IMR-90 (cell line): Measurements from ENCODE around the gene GATAD2A. TPM values are rescaled to one million over a fixed set of nuclear protein-coding genes. Genes with fewer than 3 reads are reported as not detected.
A peak's percentile ranks its signal among the peaks of the same experiment; 100 is the strongest.

Experiments
- ATAC-seq: fragments of 200-7000 bp; cut with Tn5 transposase; 2 replicates; pipeline ENCODE4 v1.9.1; 2020; ENCODE audit warnings: low read depth, mild to moderate bottlenecking, moderate library complexity
- BruUV-seq: library from RNA; stranded (reverse); fragments of 400-500 nt; replicated peaks from 2 replicates; lab custom pipeline; 2021; lab: Mats Ljungman, UMichigan
- CTCF ChIA-PET: fragments of 300-600 bp; formaldehyde crosslinking; extraction: SDS; loops from one replicate; lab custom pipeline; 2021; ENCODE audit warnings: antibody characterized with exemption; lab: Yijun Ruan, JAX
- POLR2A ChIA-PET: fragments of 300-600 bp; sonication (Branson Sonifier 250); formaldehyde crosslinking; loops from one replicate; lab custom pipeline; 2022; ENCODE audit warnings: antibody characterized with exemption; ENCODE audit not compliant: unreplicated experiment; lab: Charles Lee
- DNase-seq: peaks from one replicate; pipeline ENCODE4 v3.0.0; 2013
- H2AFZ ChIP-seq: replicated peaks from 2 replicates; pipeline ENCODE3; 2013; ENCODE audit warnings: low read length, mild to moderate bottlenecking; ENCODE audit not compliant: poor library complexity
- H2AK5ac ChIP-seq: 2 replicates; pipeline ENCODE4 v1.6.1; 2013; ENCODE audit warnings: low read depth, low read length, inconsistent platforms
- H2AK9ac ChIP-seq: replicated peaks from 2 replicates; pipeline ENCODE3; 2013; ENCODE audit warnings: mild to moderate bottlenecking, low read depth, low read length, moderate library complexity; ENCODE audit not compliant: poor library complexity
- H2BK120ac ChIP-seq: 2 replicates; pipeline ENCODE4 v1.6.1; 2013; ENCODE audit warnings: low read depth, low read length, inconsistent platforms
- H2BK15ac ChIP-seq: 3 replicates; pipeline ENCODE4 v1.6.1; 2013; ENCODE audit warnings: low read depth, low read length, inconsistent platforms
- H2BK20ac ChIP-seq: 2 replicates; pipeline ENCODE4 v1.6.1; 2013; ENCODE audit warnings: low read depth, mild to moderate bottlenecking, inconsistent platforms, low read length, moderate library complexity
- H2BK5ac ChIP-seq: 2 replicates; pipeline ENCODE4 v1.6.1; 2013; ENCODE audit warnings: mild to moderate bottlenecking, low read depth, low read length, inconsistent platforms; ENCODE audit not compliant: poor library complexity, severe bottlenecking
- H3K14ac ChIP-seq: replicated peaks from 2 replicates; pipeline ENCODE4 v1.6.1; 2013; ENCODE audit warnings: low read depth, low read length, inconsistent platforms
- H3K18ac ChIP-seq: 2 replicates; pipeline ENCODE4 v1.6.1; 2013; ENCODE audit warnings: low read depth, low read length, control low read depth
- H3K23ac ChIP-seq: 2 replicates; pipeline ENCODE4 v1.6.1; 2013; ENCODE audit warnings: low read depth, low read length, inconsistent platforms
- H3K27ac ChIP-seq: 2 replicates; pipeline ENCODE4 v1.5.1; 2013; ENCODE audit warnings: mild to moderate bottlenecking, control low read depth, low read length; ENCODE audit not compliant: insufficient read depth
- H3K27me3 ChIP-seq: 2 replicates; pipeline ENCODE4 v1.6.1; 2013; ENCODE audit warnings: low read length; ENCODE audit not compliant: control insufficient read depth, insufficient read depth
- H3K36me3 ChIP-seq: 2 replicates; pipeline ENCODE4 v1.6.1; 2013; ENCODE audit warnings: low read length, mixed read lengths; ENCODE audit not compliant: control insufficient read depth, insufficient read depth
- H3K4ac ChIP-seq: 2 replicates; pipeline ENCODE4 v1.6.1; 2013; ENCODE audit warnings: low read depth, low read length, inconsistent platforms
- H3K4me1 ChIP-seq: 2 replicates; pipeline ENCODE4 v1.6.1; 2013; ENCODE audit warnings: low read length, mixed read lengths; ENCODE audit not compliant: control insufficient read depth, insufficient read depth
- H3K4me2 ChIP-seq: 2 replicates; pipeline ENCODE4 v1.6.1; 2013; ENCODE audit warnings: low read depth, mild to moderate bottlenecking, control low read depth, low read length, moderate library complexity
- H3K4me3 ChIP-seq: 2 replicates; pipeline ENCODE4 v1.5.1; 2013; ENCODE audit warnings: low read depth, mild to moderate bottlenecking, control low read depth, low read length, moderate library complexity; ENCODE audit not compliant: insufficient read depth
- H3K56ac ChIP-seq: 2 replicates; pipeline ENCODE4 v1.6.1; 2013; ENCODE audit warnings: low read length, inconsistent platforms; ENCODE audit not compliant: insufficient read depth; ENCODE audit errors: extremely low read depth
- H3K79me1 ChIP-seq, 2 experiments: 2 replicates each; pipeline ENCODE4 v1.6.1; 2013; ENCODE audit warnings: low read length in 2 of 2, inconsistent platforms in 1 of 2, low read depth in 1 of 2
- H3K9ac ChIP-seq: 2 replicates; pipeline ENCODE4 v1.6.1; 2013; ENCODE audit warnings: low read depth, low read length, control low read depth
- H3K9me1 ChIP-seq: 2 replicates; pipeline ENCODE4 v1.6.1; 2013; ENCODE audit warnings: low read length, inconsistent platforms; ENCODE audit not compliant: insufficient read depth
- H3K9me3 ChIP-seq: 2 replicates; pipeline ENCODE4 v1.6.1; 2013; ENCODE audit warnings: low read length; ENCODE audit not compliant: control insufficient read depth, insufficient read depth
- H4K20me1 ChIP-seq: 2 replicates; pipeline ENCODE4 v1.6.1; 2013; ENCODE audit warnings: low read length, inconsistent platforms; ENCODE audit not compliant: insufficient read depth
- H4K5ac ChIP-seq: 2 replicates; pipeline ENCODE4 v1.6.1; 2013; ENCODE audit warnings: mild to moderate bottlenecking, low read depth, low read length, control low read depth
- H4K8ac ChIP-seq, 2 experiments: 2 replicates each; pipeline ENCODE4 v1.6.1; 2013; ENCODE audit warnings: low read depth in 2 of 2, low read length in 2 of 2, control low read depth in 1 of 2, inconsistent platforms in 1 of 2
- H4K91ac ChIP-seq: 2 replicates; pipeline ENCODE4 v1.6.1; 2013; ENCODE audit warnings: low read depth, low read length, inconsistent platforms; ENCODE audit not compliant: insufficient read depth
- BHLHE40 ChIP-seq: fragments of 150-350 bp; IDR thresholded peaks from 2 replicates; pipeline ENCODE4 v1.6.1; 2016; ENCODE audit warnings: mild to moderate bottlenecking, low read depth, low read length
- FOS ChIP-seq: fragments of 150-350 bp; IDR thresholded peaks from 2 replicates; pipeline ENCODE4 v1.6.1; 2016; ENCODE audit warnings: low read depth, low read length
- POLR2A ChIP-seq: IDR thresholded peaks from 2 replicates; pipeline ENCODE4 v1.6.1; 2012; ENCODE audit warnings: mild to moderate bottlenecking, low read depth, low read length
- RCOR1 ChIP-seq: IDR thresholded peaks from 2 replicates; pipeline ENCODE4 v1.6.1; 2012; ENCODE audit warnings: mild to moderate bottlenecking, low read length, improper control_type of control experiment; ENCODE audit not compliant: insufficient replicate concordance
- RFX5 ChIP-seq: IDR thresholded peaks from 2 replicates; pipeline ENCODE4 v1.8.0; 2012; ENCODE audit warnings: low read depth, mild to moderate bottlenecking, low read length, moderate library complexity
- WGBS, 2 experiments: methylation state at CpG; one replicate each; pipeline versions ENCODE4 v1.1.5 to v1.1.7; 2013; ENCODE audit warnings: missing lambda C conversion rate in 2 of 2; ENCODE audit not compliant: insufficient read length in 1 of 2; ENCODE audit errors: extremely low coverage in 2 of 2; 5-methylcytosine and 5-hydroxymethylcytosine counted together
- dilution Hi-C: fragments of 300-500 bp; cut with HindIII; formaldehyde crosslinking; loops from one replicate; pipeline ENCODE4 v1.14.3; 2018; ENCODE audit warnings: low sequenced_read_pairs; ENCODE audit not compliant: unreplicated experiment
- in situ Hi-C: fragments of 300-500 bp; cut with MboI; formaldehyde crosslinking; loops from 3 replicates; pipeline ENCODE4 v1.14.3; 2019; ENCODE audit warnings: low sequenced_read_pairs, inconsistent platforms, mixed read lengths
- intact Hi-C: fragments of 100-400 bp; cut with micrococcal nuclease; formaldehyde crosslinking; loops from 2 replicates; pipeline ENCODE4 v1.10.0; 2022
- polyA plus RNA-seq, 3 experiments: library from polyadenylated mRNA; depleted of rRNA; stranded (reverse); fragments of >200 nt; gene quantifications; 2 replicates each; pipeline ENCODE4 v1.2.3, GENCODE V29; 2012; ENCODE audit warnings: low replicate concordance in 1 of 3
- total RNA-seq: library from RNA; depleted of rRNA; stranded (reverse); fragments of >200 nt; gene quantifications from 2 replicates; pipeline ENCODE4 v1.2.3, GENCODE V29; 2012
- TF ChIP-seq, protein P1 (sequence below): fragments of 150-350 bp; IDR thresholded peaks from 2 replicates; pipeline ENCODE4 v1.6.1; 2017; ENCODE audit warnings: mild to moderate bottlenecking, antibody characterized with exemption, low read length, low read depth

GATAD2A gene
- total and polyA plus RNA-seq, 2 of the 4 experiments (the other 2 are of a cell fraction) = 23.5 to 33.2 TPM

- no TSS peak for BruUV-seq
- intact Hi-C loops (no loop called here), dilution Hi-C loops (no loop called here), in situ Hi-C loops (no loop called here)
- ATAC-seq (no peak), DNase-seq (no peak)
- Histone ChIP-seq H4K5ac (no peak overlapping the region), H2BK20ac (no peak overlapping the region), H3K23ac (no peak overlapping the region), H3K79me1 (peaks cover 27 to 90% of the 10 kb centered on the region in 2 experiments), H2AK5ac (no peak overlapping the region), H3K9ac (no peak overlapping the region), H3K4me3 (no peak overlapping the region), H2AFZ (no peak overlapping the region), H3K27me3 (no peaks in the 10 kb centered on the region), H3K36me3 (no peaks in the 10 kb centered on the region), H2BK120ac (no peak overlapping the region), H3K9me3 (no peaks in the 10 kb centered on the region), H3K14ac (no peak overlapping the region), H3K4me1 (peaks cover 3% of the 10 kb centered on the region), H2BK5ac (no peak overlapping the region), H3K4me2 (no peak overlapping the region), H3K56ac (no peak overlapping the region), H3K18ac (no peak overlapping the region), H3K27ac (no peak overlapping the region), H2BK15ac (no peak overlapping the region), H3K9me1 (peaks cover 36% of the 10 kb centered on the region), H4K8ac (no peak overlapping the region), H4K20me1 (peaks cover 85% of the 10 kb centered on the region), H3K4ac (no peak overlapping the region), H2AK9ac (peak overlapping the region; percentile 52), H4K91ac (no peak overlapping the region)
- TF ChIP-seq RFX5 = no peak
- TF ChIP-seq, protein P1, sequence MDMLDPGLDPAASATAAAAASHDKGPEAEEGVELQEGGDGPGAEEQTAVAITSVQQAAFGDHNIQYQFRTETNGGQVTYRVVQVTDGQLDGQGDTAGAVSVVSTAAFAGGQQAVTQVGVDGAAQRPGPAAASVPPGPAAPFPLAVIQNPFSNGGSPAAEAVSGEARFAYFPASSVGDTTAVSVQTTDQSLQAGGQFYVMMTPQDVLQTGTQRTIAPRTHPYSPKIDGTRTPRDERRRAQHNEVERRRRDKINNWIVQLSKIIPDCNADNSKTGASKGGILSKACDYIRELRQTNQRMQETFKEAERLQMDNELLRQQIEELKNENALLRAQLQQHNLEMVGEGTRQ = no peak
- TF ChIP-seq FOS = no peak
- TF ChIP-seq RCOR1 = no peak
- TF ChIP-seq POLR2A = no peak
- no peak for TF ChIP-seq BHLHE40
- 90% methylated on average over 9 of the region's 10 CpGs; no CpG with 5 or more reads in 1 of the 2 experiments for WGBS, 2 experiments
- POLR2A ChIA-PET = no interaction called here
- CTCF ChIA-PET = no interaction called here
These were observed 30.7 kb downstream of the GATAD2A start for GRCh38 chr19:19436137-19436691.
